Thyroid gland (tissue), 4 donors: ENCODE measurements around the gene COL4A1.

Experiments used
- POLR2A ChIP-seq, 2 donors: fragments of 450-650 bp; IDR thresholded peaks; one replicate each; pipeline ENCODE4 v1.6.1; 2017; ENCODE audit warnings: antibody characterized with exemption in 2 of 2, mild to moderate bottlenecking in 2 of 2, moderate library complexity in 1 of 2
- TF ChIP-seq, protein P1 (sequence below), 6 experiments: fragments of 200-600 bp in 3 of 6; fragments of 450-650 bp in 3 of 6; sonication (generic) in 3 of 6; IDR thresholded peaks; one replicate each; pipeline ENCODE4 v1.5.1; 2016 to 2019; ENCODE audit warnings: antibody characterized with exemption in 6 of 6, mild to moderate bottlenecking in 2 of 6, inconsistent platforms in 1 of 6, moderate library complexity in 1 of 6

DNA sequence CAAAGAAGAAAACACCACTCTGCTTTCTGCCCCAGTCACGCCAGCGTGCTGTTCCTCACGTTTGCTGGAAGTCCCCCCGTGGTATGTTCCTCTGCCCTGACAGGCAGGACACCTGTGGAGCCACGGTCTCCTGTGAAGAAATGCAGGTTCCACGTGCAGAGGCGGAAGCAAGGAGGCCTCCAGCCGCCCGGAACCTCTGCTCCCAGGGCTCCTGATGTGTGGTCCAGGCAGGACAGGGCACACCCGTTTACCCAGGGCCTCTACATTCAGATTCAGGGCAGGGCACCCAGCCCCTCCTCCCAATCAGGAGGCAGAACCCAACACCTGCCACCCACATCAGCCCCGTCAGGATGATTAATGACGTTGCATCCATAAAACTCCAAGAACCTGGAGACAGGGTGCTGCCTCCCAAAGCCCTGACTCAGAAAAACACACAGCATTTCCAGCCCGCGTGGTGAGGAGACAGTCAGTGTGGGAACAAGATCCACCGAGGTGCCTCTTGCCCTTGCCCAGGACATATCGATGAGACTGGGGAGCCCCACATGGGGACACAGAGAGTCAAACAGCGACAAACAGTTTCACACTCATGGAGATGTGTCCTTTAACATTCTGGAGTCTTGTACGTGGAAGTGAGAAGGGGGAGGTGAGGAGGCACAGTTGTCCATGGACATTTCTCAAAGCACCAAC, 76.2 kb downstream of the COL4A1 start:
- TF ChIP-seq, protein P1, sequence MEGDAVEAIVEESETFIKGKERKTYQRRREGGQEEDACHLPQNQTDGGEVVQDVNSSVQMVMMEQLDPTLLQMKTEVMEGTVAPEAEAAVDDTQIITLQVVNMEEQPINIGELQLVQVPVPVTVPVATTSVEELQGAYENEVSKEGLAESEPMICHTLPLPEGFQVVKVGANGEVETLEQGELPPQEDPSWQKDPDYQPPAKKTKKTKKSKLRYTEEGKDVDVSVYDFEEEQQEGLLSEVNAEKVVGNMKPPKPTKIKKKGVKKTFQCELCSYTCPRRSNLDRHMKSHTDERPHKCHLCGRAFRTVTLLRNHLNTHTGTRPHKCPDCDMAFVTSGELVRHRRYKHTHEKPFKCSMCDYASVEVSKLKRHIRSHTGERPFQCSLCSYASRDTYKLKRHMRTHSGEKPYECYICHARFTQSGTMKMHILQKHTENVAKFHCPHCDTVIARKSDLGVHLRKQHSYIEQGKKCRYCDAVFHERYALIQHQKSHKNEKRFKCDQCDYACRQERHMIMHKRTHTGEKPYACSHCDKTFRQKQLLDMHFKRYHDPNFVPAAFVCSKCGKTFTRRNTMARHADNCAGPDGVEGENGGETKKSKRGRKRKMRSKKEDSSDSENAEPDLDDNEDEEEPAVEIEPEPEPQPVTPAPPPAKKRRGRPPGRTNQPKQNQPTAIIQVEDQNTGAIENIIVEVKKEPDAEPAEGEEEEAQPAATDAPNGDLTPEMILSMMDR (IDR thresholded peaks at IDR 0.05): no peak
- TF ChIP-seq POLR2A (IDR thresholded peaks at IDR 0.05): no peak
